Measurements from ENCODE around the gene AGER. TPM values are rescaled to one million over a fixed set of nuclear protein-coding genes. Genes with fewer than 3 reads are reported as not detected.

AGER gene
- total RNA-seq, 1 experiment from 2014 or later = 18.1 TPM

DNA sequence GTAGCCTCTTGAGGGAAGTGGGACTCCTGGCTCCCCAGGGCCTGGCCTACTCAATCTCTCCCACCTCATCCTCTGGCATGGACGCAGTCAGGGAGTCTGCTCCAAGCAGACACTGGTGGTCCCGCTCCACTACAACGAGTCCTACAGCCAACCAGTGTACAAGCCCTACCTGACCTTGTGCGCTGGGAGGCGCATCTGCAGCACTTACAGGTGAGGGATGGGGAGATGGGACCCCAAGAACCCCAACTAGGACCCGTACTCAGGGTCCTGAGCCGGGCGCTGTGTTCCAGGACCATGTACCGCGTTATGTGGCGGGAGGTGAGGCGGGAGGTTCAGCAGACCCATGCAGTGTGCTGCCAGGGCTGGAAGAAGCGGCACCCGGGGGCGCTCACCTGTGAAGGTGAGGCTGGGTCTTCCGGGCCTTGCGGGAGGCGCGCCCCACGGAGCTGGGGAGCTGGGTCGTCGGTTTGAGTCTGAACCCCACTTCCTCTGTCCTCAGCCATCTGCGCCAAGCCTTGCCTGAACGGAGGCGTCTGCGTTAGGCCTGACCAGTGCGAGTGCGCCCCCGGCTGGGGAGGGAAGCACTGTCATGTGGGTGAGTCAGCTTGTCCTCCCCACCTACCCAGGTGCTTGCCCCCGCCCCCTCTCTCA, 17.5 kb downstream of the AGER start:
- no peak overlapping the region for H3K27ac ChIP-seq
- ChIA-PET CTCF (no interaction called here), POLR2A (ENCODE audit: unreplicated experiment) (no interaction called here)
- intact Hi-C loops (cut with micrococcal nuclease; ENCODE audit: unreplicated experiment) = no loop called here
- TF ChIP-seq EZH2 (IDR thresholded peaks at IDR 0.05; ENCODE audit: low read depth) (no peak), CTCF (conservative IDR thresholded peaks at IDR 0.05) (no peak)
- no peak for DNase-seq
- H3K36me3 ChIP-seq (ENCODE audit: low read depth) = no peaks in the 10 kb centered on the region
- no peak overlapping the region for H3K4me2 ChIP-seq
- H3F3A ChIP-seq (ENCODE audit: insufficient read depth, low read depth) = peaks cover 17% of the 10 kb centered on the region; the same call in 1 of the 2 replicates
- no peaks in the 10 kb centered on the region for H4K20me1 ChIP-seq (ENCODE audit: insufficient read depth)
- H3K9me3 ChIP-seq (ENCODE audit: insufficient read depth, low read depth) = no peaks in the 10 kb centered on the region
- no peak overlapping the region for H3K4me3 ChIP-seq
- no TSS peak for BruUV-seq (replicated peaks)
- no peaks in the 10 kb centered on the region for H3K9me2 ChIP-seq (ENCODE audit: insufficient read depth)
- no peaks in the 10 kb centered on the region for H3K27me3 ChIP-seq (ENCODE audit: insufficient read depth, low read depth)
- no peak overlapping the region for H2AFZ ChIP-seq
- no peaks in the 10 kb centered on the region for H3K79me2 ChIP-seq (ENCODE audit: low read depth)
- no peaks in the 10 kb centered on the region for H3K4me1 ChIP-seq (replicated peaks; ENCODE audit: insufficient read depth)

DNA sequence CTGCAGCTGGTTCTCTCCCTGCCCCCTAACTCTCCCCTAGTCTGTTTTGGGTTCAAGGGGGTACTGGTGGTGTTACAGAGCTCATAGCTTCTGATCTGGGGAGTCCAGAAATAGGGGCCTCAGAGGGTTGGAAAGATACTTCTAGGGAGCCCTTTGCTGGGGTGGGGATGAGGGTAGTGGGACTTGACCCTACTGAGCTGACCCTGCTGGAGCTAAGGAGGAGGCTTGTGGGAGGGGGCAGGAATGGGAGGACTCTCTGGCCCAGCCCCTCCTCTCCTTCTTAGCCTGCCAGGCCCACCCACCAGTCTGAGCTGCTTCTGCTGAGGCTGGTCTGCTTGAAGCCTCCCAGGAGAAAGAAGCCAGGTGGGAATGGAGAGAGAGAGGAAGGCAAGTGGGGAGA, 19.8 kb downstream of the AGER start, which contains the start of gene EGFL8:
TSS of gene EGFL8 (plus strand) at position 301 of the 400 bp plus-strand sequence. CDS start 1,571 bp downstream, outside the sequence.
- H3K9me3 ChIP-seq (ENCODE audit: insufficient read depth, low read depth) = no peaks in the 10 kb centered on the region
- H3F3A ChIP-seq (ENCODE audit: insufficient read depth, low read depth) = peaks cover 14% of the 10 kb centered on the region; the same call in 1 of the 2 replicates
- BruUV-seq (replicated peaks) = no TSS peak
- H3K27ac ChIP-seq = no peak within 1 kb of the TSS
- no peaks in the 10 kb centered on the region for H4K20me1 ChIP-seq (ENCODE audit: insufficient read depth)
- ChIA-PET CTCF (interaction anchor here (0.5 kb wide), 1 partner anchor 87 kb away, joined by 4 read pairs; no protein-coding TSS in a partner anchor), POLR2A (ENCODE audit: unreplicated experiment) (no interaction called here)
- H3K27me3 ChIP-seq (ENCODE audit: insufficient read depth, low read depth) = no peaks in the 10 kb centered on the region
- TF ChIP-seq CTCF (conservative IDR thresholded peaks at IDR 0.05) (no peak), EZH2 (IDR thresholded peaks at IDR 0.05; ENCODE audit: low read depth) (no peak)
- H3K79me2 ChIP-seq (ENCODE audit: low read depth) = no peaks in the 10 kb centered on the region
- H3K4me1 ChIP-seq (replicated peaks; ENCODE audit: insufficient read depth) = no peaks in the 10 kb centered on the region
- no peak within 1 kb of the TSS for H2AFZ ChIP-seq
- H3K9me2 ChIP-seq (ENCODE audit: insufficient read depth) = no peaks in the 10 kb centered on the region
- no peak within 1 kb of the TSS for H3K4me2 ChIP-seq
- no peaks in the 10 kb centered on the region for H3K36me3 ChIP-seq (ENCODE audit: low read depth)
- intact Hi-C loops (cut with micrococcal nuclease; ENCODE audit: unreplicated experiment) = no loop called here
- no peak within 1 kb of the TSS for H3K4me3 ChIP-seq
- no peak for DNase-seq

- H3K36me3 ChIP-seq (ENCODE audit: low read depth) = no peaks in the 10 kb centered on the region
- POLR2A ChIA-PET (ENCODE audit: unreplicated experiment) = no interaction called here
Measured at GRCh38 chr6:32163559-32164258, 20.3 kb downstream of the AGER start.

More at GRCh38 chr6:32163559-32164258, 20.3 kb downstream of the AGER start:
- Histone ChIP-seq H3K9me2 (ENCODE audit: insufficient read depth) (no peaks in the 10 kb centered on the region), H3K9me3 (ENCODE audit: insufficient read depth, low read depth) (no peaks in the 10 kb centered on the region), H3K4me2 (no peak overlapping the region), H4K20me1 (ENCODE audit: insufficient read depth) (no peaks in the 10 kb centered on the region), H2AFZ (no peak overlapping the region), H3F3A (ENCODE audit: insufficient read depth, low read depth) (peaks cover 12% of the 10 kb centered on the region; the same call in 1 of the 2 replicates), H3K27me3 (ENCODE audit: insufficient read depth, low read depth) (no peaks in the 10 kb centered on the region), H3K4me1 (replicated peaks; ENCODE audit: insufficient read depth) (no peaks in the 10 kb centered on the region), H3K79me2 (ENCODE audit: low read depth) (no peaks in the 10 kb centered on the region), H3K27ac (no peak overlapping the region), H3K4me3 (no peak overlapping the region)
- BruUV-seq (replicated peaks) = no TSS peak
- DNase-seq = no peak
- TF ChIP-seq EZH2 (IDR thresholded peaks at IDR 0.05; ENCODE audit: low read depth) (no peak), CTCF (conservative IDR thresholded peaks at IDR 0.05) (no peak)
- intact Hi-C loops (cut with micrococcal nuclease; ENCODE audit: unreplicated experiment) = no loop called here
- CTCF ChIA-PET = no interaction called here
